H9 (cell line): ENCODE measurements around the gene NKAIN2. TPM values are rescaled to one million over a fixed set of nuclear protein-coding genes. Genes with fewer than 3 reads are reported as not detected.

Source experiments
- DNase-seq: peaks from one replicate; pipeline ENCODE4 v3.0.0-alpha.2; 2017
- H2AFZ ChIP-seq: one replicate; pipeline ENCODE4 v1.6.1; 2013; ENCODE audit warnings: mild to moderate bottlenecking, low read length, control low read depth, moderate library complexity
- H2AK5ac ChIP-seq: 2 replicates; pipeline ENCODE4 v1.6.1; 2013; ENCODE audit warnings: low read length, control low read depth, mixed read lengths; ENCODE audit not compliant: insufficient read length
- H2BK120ac ChIP-seq: one replicate; pipeline ENCODE4 v1.6.1; 2013; ENCODE audit warnings: low read depth, mild to moderate bottlenecking, low read length, control low read depth, inconsistent platforms; ENCODE audit not compliant: poor library complexity, severe bottlenecking
- H2BK12ac ChIP-seq: 2 replicates; pipeline ENCODE4 v1.6.1; 2013; ENCODE audit warnings: low read length, control low read depth, mixed read lengths, low read depth; ENCODE audit not compliant: insufficient read length
- H2BK15ac ChIP-seq: 2 replicates; pipeline ENCODE4 v1.6.1; 2013; ENCODE audit warnings: low read depth, low read length, control low read depth
- H2BK20ac ChIP-seq: one replicate; pipeline ENCODE4 v1.6.1; 2013; ENCODE audit warnings: low read depth, mild to moderate bottlenecking, low read length, control low read depth, inconsistent platforms; ENCODE audit not compliant: poor library complexity, severe bottlenecking
- H2BK5ac ChIP-seq: 2 replicates; pipeline ENCODE4 v1.6.1; 2013; ENCODE audit warnings: low read length, control low read depth, mixed read lengths; ENCODE audit not compliant: insufficient read length
- H3K14ac ChIP-seq: 2 replicates; pipeline ENCODE4 v1.6.1; 2013; ENCODE audit warnings: low read length, control low read depth; ENCODE audit not compliant: insufficient read depth
- H3K18ac ChIP-seq: 2 replicates; pipeline ENCODE4 v1.6.1; 2013; ENCODE audit warnings: low read depth, mild to moderate bottlenecking, mixed read lengths, low read length, control low read depth; ENCODE audit not compliant: insufficient read length
- H3K23ac ChIP-seq: 2 replicates; pipeline ENCODE4 v1.6.1; 2013; ENCODE audit warnings: low read length, control low read depth, mixed read lengths, low read depth; ENCODE audit not compliant: insufficient read length
- H3K23me2 ChIP-seq: 2 replicates; pipeline ENCODE4 v1.6.1; 2013; ENCODE audit warnings: low read depth, mild to moderate bottlenecking, mixed read lengths, low read length, control low read depth; ENCODE audit not compliant: insufficient read length, poor library complexity, severe bottlenecking
- H3K27ac ChIP-seq: 2 replicates; pipeline ENCODE4 v1.5.1; 2013; ENCODE audit warnings: low read length, control low read depth, mixed read lengths, low read depth; ENCODE audit not compliant: insufficient read length
- H3K27me3 ChIP-seq: 2 replicates; pipeline ENCODE4 v1.6.1; 2013; ENCODE audit warnings: low read length, control low read depth, inconsistent platforms; ENCODE audit not compliant: insufficient read depth
- H3K4ac ChIP-seq: 2 replicates; pipeline ENCODE4 v1.6.1; 2013; ENCODE audit warnings: low read depth, mild to moderate bottlenecking, control low read depth, inconsistent platforms, low read length, moderate library complexity
- H3K4me1 ChIP-seq: 2 replicates; pipeline ENCODE4 v1.6.1; 2013; ENCODE audit warnings: low read length, control low read depth, inconsistent platforms; ENCODE audit not compliant: insufficient read depth
- H3K4me2 ChIP-seq: 2 replicates; pipeline ENCODE4 v1.6.1; 2013; ENCODE audit warnings: low read length, control low read depth, mixed read lengths; ENCODE audit not compliant: insufficient read length, insufficient read depth
- H3K56ac ChIP-seq: 2 replicates; pipeline ENCODE4 v1.6.1; 2013; ENCODE audit warnings: low read depth, mild to moderate bottlenecking, mixed read lengths, low read length, control low read depth; ENCODE audit not compliant: insufficient read length
- H3K79me1 ChIP-seq: 2 replicates; pipeline ENCODE4 v1.6.1; 2013; ENCODE audit warnings: low read depth, mild to moderate bottlenecking, moderate library complexity, low read length, control low read depth, inconsistent platforms; ENCODE audit not compliant: insufficient read depth, poor library complexity, severe bottlenecking
- H3K79me2 ChIP-seq: 2 replicates; pipeline ENCODE4 v1.6.1; 2013; ENCODE audit warnings: low read length, control low read depth, inconsistent platforms; ENCODE audit not compliant: insufficient read depth
- H3K9ac ChIP-seq: 2 replicates; pipeline ENCODE4 v1.6.1; 2013; ENCODE audit warnings: low read length, control low read depth, mixed read lengths; ENCODE audit not compliant: insufficient read length; ENCODE audit errors: extremely low read depth
- H3K9me3 ChIP-seq: one replicate; pipeline ENCODE4 v1.6.1; 2013; ENCODE audit warnings: low read depth, low read length, inconsistent platforms; ENCODE audit not compliant: control insufficient read depth
- H3T11ph ChIP-seq: one replicate; pipeline ENCODE4 v1.6.1; 2013; ENCODE audit warnings: mild to moderate bottlenecking, low read length, control low read depth, inconsistent platforms
- H4K20me1 ChIP-seq: one replicate; pipeline ENCODE4 v1.6.1; 2013; ENCODE audit not compliant: control insufficient read depth, insufficient read length, insufficient read depth
- H4K5ac ChIP-seq: 2 replicates; pipeline ENCODE4 v1.6.1; 2013; ENCODE audit warnings: low read depth, mild to moderate bottlenecking, mixed read lengths, low read length, control low read depth; ENCODE audit not compliant: insufficient read length
- H4K8ac ChIP-seq: replicated peaks from 2 replicates; pipeline ENCODE4 v1.6.1; 2013; ENCODE audit warnings: low read length, control low read depth, mixed read lengths, low read depth; ENCODE audit not compliant: insufficient read length
- H4K91ac ChIP-seq: 2 replicates; pipeline ENCODE4 v1.6.1; 2013; ENCODE audit warnings: low read depth, mild to moderate bottlenecking, moderate library complexity, mixed read lengths, low read length, control low read depth; ENCODE audit not compliant: insufficient read length
- H3K27ac Mint-ChIP-seq, 3 experiments: 2 replicates in 2 of 3; 3 replicates in 1 of 3; pipeline ENCODE4 v1.8.0; 2020 to 2021; ENCODE audit warnings: mixed read lengths in 3 of 3, mild to moderate bottlenecking in 1 of 3, moderate library complexity in 1 of 3
- H3K27me3 Mint-ChIP-seq: 2 replicates; pipeline ENCODE4 v1.8.0; 2021; ENCODE audit warnings: low read depth, mild to moderate bottlenecking, moderate library complexity, mixed read lengths
- H3K36me3 Mint-ChIP-seq, 3 experiments: 2 replicates in 2 of 3; 3 replicates in 1 of 3; pipeline ENCODE4 v1.8.0; 2020 to 2021; ENCODE audit warnings: low read depth in 3 of 3, mixed read lengths in 3 of 3; ENCODE audit not compliant: insufficient read depth in 1 of 3
- H3K4me1 Mint-ChIP-seq, 2 experiments: 2 replicates each; pipeline ENCODE4 v1.8.0; 2020; ENCODE audit warnings: mixed read lengths in 2 of 2
- H3K4me3 Mint-ChIP-seq, 2 experiments: 2 replicates in 1 of 2; 3 replicates in 1 of 2; pipeline ENCODE4 v1.8.0; 2020 to 2021; ENCODE audit warnings: mild to moderate bottlenecking in 2 of 2, mixed read lengths in 2 of 2, moderate library complexity in 1 of 2
- H3K9me3 Mint-ChIP-seq, 2 experiments: 2 replicates in 1 of 2; 3 replicates in 1 of 2; pipeline ENCODE4 v1.8.0; 2020; ENCODE audit warnings: mild to moderate bottlenecking in 2 of 2, mixed read lengths in 2 of 2, moderate library complexity in 1 of 2
- CTCF ChIP-seq: fragments of 200-600 bp; sonication (generic); conservative IDR thresholded peaks from 3 replicates; pipeline ENCODE4 v1.8.0; 2021; ENCODE audit warnings: antibody characterized with exemption, mild to moderate bottlenecking
- WGBS: extraction: QIAGEN DNeasy Blood & Tissue Kit; methylation state at CpG from one replicate; pipeline ENCODE4 v1.1.7; 2013; ENCODE audit warnings: missing lambda C conversion rate, low lambda C conversion rate, mixed read lengths; ENCODE audit not compliant: insufficient read length; ENCODE audit errors: extremely low coverage; 5-methylcytosine and 5-hydroxymethylcytosine counted together
- total RNA-seq: library from RNA; stranded (reverse); gene quantifications from 2 replicates; pipeline ENCODE4 v1.2.1, GENCODE V29; 2021

NKAIN2 gene
- total RNA-seq, 1 experiment from 2014 or later: 0.17 TPM

GRCh38 chr6:124577734-124578281, 774.1 kb downstream of the NKAIN2 start:
- H2BK12ac ChIP-seq: no peak overlapping the region
- H3K14ac ChIP-seq: no peak overlapping the region
- no peak overlapping the region for H2BK120ac ChIP-seq
- H3K27ac Mint-ChIP-seq: peak overlapping the region in 1 of 3 experiments; percentile 22; a peak in 2 of 7 replicates
- no peak overlapping the region for H3K18ac ChIP-seq
- H3K27me3 Mint-ChIP-seq: no peaks in the 10 kb centered on the region; the same call in 1 of the 2 replicates
- no peak overlapping the region for H3K4me2 ChIP-seq
- no peaks in the 10 kb centered on the region for H3K27me3 ChIP-seq
- no peak overlapping the region for H3K27ac ChIP-seq
- TF ChIP-seq CTCF: no peak
- WGBS: no CpG with 5 or more reads among the region's 2 CpGs
- H3T11ph ChIP-seq: no peak overlapping the region
- H3K36me3 Mint-ChIP-seq: no peaks in the 10 kb centered on the region; a peak in 1 of 7 replicates
- no peaks in the 10 kb centered on the region for H3K4me1 Mint-ChIP-seq
- no peaks in the 10 kb centered on the region; a peak in 1 of 5 replicates for H3K9me3 Mint-ChIP-seq
- no peak overlapping the region for H2BK15ac ChIP-seq
- no peaks in the 10 kb centered on the region for H3K23me2 ChIP-seq
- no peak overlapping the region for H3K23ac ChIP-seq
- no peak overlapping the region for H3K9ac ChIP-seq
- H4K91ac ChIP-seq: no peak overlapping the region
- no peaks in the 10 kb centered on the region for H3K9me3 ChIP-seq
- no peak overlapping the region for H3K4ac ChIP-seq
- no peak overlapping the region for H2AK5ac ChIP-seq
- no peaks in the 10 kb centered on the region for H3K79me2 ChIP-seq
- no peak overlapping the region for H2BK5ac ChIP-seq
- no peak for DNase-seq
- H4K20me1 ChIP-seq: no peaks in the 10 kb centered on the region
- H3K56ac ChIP-seq: no peak overlapping the region
- no peaks in the 10 kb centered on the region for H3K79me1 ChIP-seq
- H4K5ac ChIP-seq: no peak overlapping the region
- H2BK20ac ChIP-seq: no peak overlapping the region
- no peaks in the 10 kb centered on the region for H3K4me1 ChIP-seq
- H2AFZ ChIP-seq: no peak overlapping the region
- H4K8ac ChIP-seq: no peak overlapping the region
- no peak overlapping the region for H3K4me3 Mint-ChIP-seq
